ENCODE measurements around the gene IQGAP3. TPM values are rescaled to one million over a fixed set of nuclear protein-coding genes. Genes with fewer than 3 reads are reported as not detected.

The IQGAP3 gene
- polyA plus RNA-seq, 3 donors from 2014 or later = not detected

DNA sequence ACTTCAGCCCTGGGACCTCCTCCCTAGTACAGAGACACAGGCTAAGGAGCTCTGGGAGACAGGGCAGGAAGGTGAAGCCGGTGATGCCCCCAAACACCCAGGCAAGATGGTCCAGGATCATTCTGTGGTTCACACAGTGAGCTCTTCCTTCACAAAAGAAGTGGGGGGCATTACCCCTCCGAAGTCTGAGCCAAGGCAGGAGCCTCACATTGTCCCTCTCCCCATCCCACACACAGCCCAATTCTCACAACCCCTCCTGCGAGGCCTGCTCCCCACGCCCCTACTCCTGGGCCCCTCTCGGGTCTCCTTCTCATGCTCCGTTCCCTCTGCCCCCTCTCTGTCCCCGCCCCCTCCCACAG, 82.5 kb downstream of the IQGAP3 start:
- Mint-ChIP-seq H3K9me3 (no peaks in the 10 kb centered on the region), H3K4me3 (peak overlapping the region; percentile 60 to 93 (median 74)), H3K27me3 (ENCODE audit: low read depth in 3 of 3) (peaks cover 17 to 30% (median 22%) of the 10 kb centered on the region in 3 donors), H3K4me1 (peaks cover 94 to 96% of the 10 kb centered on the region in 2 donors), H3K36me3 (peaks cover 0 to under 1% (median 0%) of the 10 kb centered on the region in 3 donors), H3K27ac (peak overlapping the region; percentile 88 to 97 (median 93))
- no peak for DNase-seq

DNA sequence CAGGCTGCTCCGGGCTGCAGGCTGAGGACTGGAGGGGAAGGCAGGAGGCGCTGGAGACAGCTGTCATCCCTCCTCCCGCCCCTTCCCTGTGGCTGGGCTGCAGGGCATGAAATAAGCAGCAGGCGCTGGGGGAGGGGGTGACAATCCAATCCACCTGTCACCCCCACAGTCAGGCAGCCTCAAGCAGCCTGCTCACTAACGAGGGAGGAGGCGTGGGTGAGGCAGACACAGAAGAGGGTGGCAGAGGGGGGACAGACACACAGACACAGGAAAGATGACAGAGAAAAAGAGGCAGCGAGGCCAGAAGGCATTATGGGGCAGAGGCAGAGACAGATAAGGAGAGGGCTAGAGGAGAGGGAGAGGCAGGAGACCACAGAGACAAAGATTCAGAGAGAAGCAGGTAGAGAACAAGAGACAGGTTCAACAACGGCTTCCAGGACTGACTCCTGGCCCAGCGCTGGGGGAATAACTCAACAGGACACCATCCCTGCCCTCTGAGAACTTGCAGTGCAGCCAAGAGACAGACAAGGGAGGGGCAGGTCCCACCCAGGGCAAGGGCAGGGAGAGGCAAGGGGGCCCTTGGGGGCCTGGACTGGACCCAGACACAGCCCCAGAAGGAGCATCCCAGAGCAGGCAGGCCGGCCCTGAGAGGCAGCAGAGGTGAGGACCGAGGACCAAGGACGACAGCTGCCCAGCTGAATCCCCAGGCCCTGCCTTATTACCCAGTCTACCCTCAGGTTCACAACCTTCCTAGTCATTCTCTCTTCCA, 83.0 kb downstream of the IQGAP3 start:
- H3K36me3 Mint-ChIP-seq = no peaks in the 10 kb centered on the region
- DNase-seq = peak; percentile 45 to 58 (median 53)
- H3K4me1 Mint-ChIP-seq = peaks cover 94 to 96% of the 10 kb centered on the region in 2 donors
- peaks cover 17 to 34% (median 22%) of the 10 kb centered on the region in 3 donors for H3K27me3 Mint-ChIP-seq (ENCODE audit: low read depth in 3 of 3)
- H3K9me3 Mint-ChIP-seq = no peaks in the 10 kb centered on the region
- H3K4me3 Mint-ChIP-seq = peak overlapping the region; percentile 74 to 93 (median 86)
- peak overlapping the region; percentile 92 to 97 (median 93) for H3K27ac Mint-ChIP-seq

- Mint-ChIP-seq H3K4me1 (peaks cover 94 to 96% of the 10 kb centered on the region in 2 donors), H3K4me3 (peak overlapping the region; percentile 74 to 93 (median 86)), H3K27me3 (ENCODE audit: low read depth in 3 of 3) (peaks cover 17 to 35% (median 22%) of the 10 kb centered on the region in 3 donors), H3K9me3 (no peaks in the 10 kb centered on the region), H3K27ac (peak overlapping the region; percentile 92 to 97 (median 93)), H3K36me3 (no peaks in the 10 kb centered on the region)
- DNase-seq = peak; percentile 57 to 63 (median 63)
Observed at GRCh38 chr1:156488566-156489165, 83.7 kb downstream of the IQGAP3 start.

DNA sequence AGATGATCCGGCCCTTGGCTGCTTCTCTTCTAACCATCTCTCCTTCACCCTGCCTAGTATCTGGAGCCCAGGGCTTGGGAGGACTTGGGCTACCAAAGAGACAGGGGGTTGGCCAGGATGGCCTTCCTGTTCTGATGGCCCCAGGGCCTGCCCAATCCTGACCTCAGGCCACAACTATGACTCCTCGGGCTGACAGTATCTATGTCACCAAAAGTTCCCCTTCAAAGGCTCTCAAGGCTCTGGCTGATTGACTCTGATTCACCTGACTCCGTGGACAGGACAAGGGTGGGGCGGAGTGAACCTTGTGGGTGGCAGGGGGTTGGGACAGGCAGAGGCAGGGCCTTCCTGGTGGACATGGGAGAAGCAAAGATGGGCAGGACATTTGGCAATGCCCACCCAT, 84.5 kb downstream of the IQGAP3 start:
- peaks cover 17 to 40% (median 22%) of the 10 kb centered on the region in 3 donors for H3K27me3 Mint-ChIP-seq (ENCODE audit: low read depth in 3 of 3)
- peak in 1 of 3 donors; percentile 41 for DNase-seq

GRCh38 chr1:156486421-156487344, 85.7 kb downstream of the IQGAP3 start:
- Mint-ChIP-seq H3K36me3 (peaks cover 0 to 7% (median 0%) of the 10 kb centered on the region in 3 donors), H3K27me3 (ENCODE audit: low read depth in 3 of 3) (peaks cover 18 to 35% (median 21%) of the 10 kb centered on the region in 3 donors), H3K9me3 (no peaks in the 10 kb centered on the region), H3K4me1 (peaks cover 89 to 96% of the 10 kb centered on the region in 2 donors), H3K4me3 (peak overlapping the region in 2 of 5 donors; percentile 21 to 67), H3K27ac (peak overlapping the region; percentile 92 to 97 (median 93))
- DNase-seq = no peak

More for the DNA sequence above, 84.5 kb downstream of the IQGAP3 start:
- H3K9me3 Mint-ChIP-seq = no peaks in the 10 kb centered on the region
- peaks cover 92 to 96% of the 10 kb centered on the region in 2 donors for H3K4me1 Mint-ChIP-seq
- H3K36me3 Mint-ChIP-seq = no peaks in the 10 kb centered on the region
- peak overlapping the region; percentile 92 to 97 (median 93) for H3K27ac Mint-ChIP-seq
- H3K4me3 Mint-ChIP-seq = peak overlapping the region; percentile 74 to 93 (median 86)

GRCh38 chr1:156485984-156486383, 86.4 kb downstream of the IQGAP3 start:
- H3K4me1 Mint-ChIP-seq = peaks cover 89 to 96% of the 10 kb centered on the region in 2 donors
- no peak for DNase-seq
- no peaks in the 10 kb centered on the region for H3K9me3 Mint-ChIP-seq
- H3K36me3 Mint-ChIP-seq = peaks cover 0 to 14% (median under 1%) of the 10 kb centered on the region in 3 donors
- H3K4me3 Mint-ChIP-seq = no peak overlapping the region
- peaks cover 20 to 36% (median 20%) of the 10 kb centered on the region in 3 donors for H3K27me3 Mint-ChIP-seq (ENCODE audit: low read depth in 3 of 3)
- H3K27ac Mint-ChIP-seq = peak overlapping the region in 5 of 6 donors; percentile 13 to 93 (median 41)

- H3K36me3 Mint-ChIP-seq = peaks cover 8 to 27% (median 9%) of the 10 kb centered on the region in 3 donors
- H3K4me3 Mint-ChIP-seq = peak overlapping the region in 1 of 5 donors; percentile 29
- no peak for DNase-seq
- H3K27ac Mint-ChIP-seq = peak overlapping the region; percentile 42 to 88 (median 77)
- peaks cover 26 to 39% (median 27%) of the 10 kb centered on the region in 3 donors for H3K27me3 Mint-ChIP-seq (ENCODE audit: low read depth in 3 of 3)
- H3K9me3 Mint-ChIP-seq = no peaks in the 10 kb centered on the region
- peaks cover 85 to 96% of the 10 kb centered on the region in 2 donors for H3K4me1 Mint-ChIP-seq
Observed at GRCh38 chr1:156484480-156485058, 87.8 kb downstream of the IQGAP3 start.

- Mint-ChIP-seq H3K27me3 (ENCODE audit: low read depth in 3 of 3) (peaks cover 27 to 42% (median 31%) of the 10 kb centered on the region in 3 donors), H3K4me1 (peaks cover 76 to 84% of the 10 kb centered on the region in 2 donors), H3K36me3 (peaks cover 12 to 34% (median 13%) of the 10 kb centered on the region in 3 donors), H3K27ac (peak overlapping the region in 5 of 6 donors; percentile 11 to 87 (median 65)), H3K9me3 (no peaks in the 10 kb centered on the region), H3K4me3 (peak overlapping the region in 1 of 5 donors; percentile 21)
- no peak for DNase-seq
Observed at GRCh38 chr1:156483397-156483796, 89.0 kb downstream of the IQGAP3 start.

GRCh38 chr1:156482276-156482675, 90.1 kb downstream of the IQGAP3 start:
- H3K27ac Mint-ChIP-seq = peak overlapping the region; percentile 51 to 93 (median 87)
- H3K4me1 Mint-ChIP-seq = peaks cover 68 to 79% of the 10 kb centered on the region in 2 donors
- H3K36me3 Mint-ChIP-seq = peaks cover 17 to 42% (median 21%) of the 10 kb centered on the region in 3 donors
- H3K27me3 Mint-ChIP-seq (ENCODE audit: low read depth in 3 of 3) = peaks cover 26 to 39% (median 29%) of the 10 kb centered on the region in 3 donors
- no peak overlapping the region for H3K4me3 Mint-ChIP-seq
- no peaks in the 10 kb centered on the region for H3K9me3 Mint-ChIP-seq
- no peak for DNase-seq

GRCh38 chr1:156481527-156481926, 90.8 kb downstream of the IQGAP3 start:
- Mint-ChIP-seq H3K27me3 (ENCODE audit: low read depth in 3 of 3) (peaks cover 28 to 41% (median 31%) of the 10 kb centered on the region in 3 donors), H3K4me1 (peaks cover 60 to 76% of the 10 kb centered on the region in 2 donors), H3K36me3 (peaks cover 21 to 50% (median 23%) of the 10 kb centered on the region in 3 donors), H3K4me3 (peak overlapping the region in 1 of 5 donors; percentile 73), H3K9me3 (no peaks in the 10 kb centered on the region), H3K27ac (peak overlapping the region; percentile 73 to 93 (median 88))
- DNase-seq = no peak

- Mint-ChIP-seq H3K36me3 (peaks cover 27 to 58% (median 32%) of the 10 kb centered on the region in 3 donors), H3K27ac (peak overlapping the region; percentile 73 to 93 (median 88)), H3K27me3 (ENCODE audit: low read depth in 3 of 3) (peaks cover 28 to 38% (median 37%) of the 10 kb centered on the region in 3 donors), H3K9me3 (no peaks in the 10 kb centered on the region), H3K4me3 (peak overlapping the region; percentile 33 to 74 (median 50)), H3K4me1 (peaks cover 56 to 72% of the 10 kb centered on the region in 2 donors)
- DNase-seq = peak; percentile 74 to 85 (median 79)
Observed at GRCh38 chr1:156480411-156481192, 91.8 kb downstream of the IQGAP3 start.

GRCh38 chr1:156480016-156480370, 92.4 kb downstream of the IQGAP3 start:
- Mint-ChIP-seq H3K9me3 (no peaks in the 10 kb centered on the region), H3K36me3 (peaks cover 27 to 61% (median 34%) of the 10 kb centered on the region in 3 donors), H3K4me3 (peak overlapping the region in 2 of 5 donors; percentile 6 to 73), H3K27me3 (ENCODE audit: low read depth in 3 of 3) (peaks cover 31 to 42% (median 38%) of the 10 kb centered on the region in 3 donors), H3K4me1 (peaks cover 53 to 65% of the 10 kb centered on the region in 2 donors), H3K27ac (peak overlapping the region; percentile 73 to 93 (median 88))
- DNase-seq = no peak
